Naive thymus-derived CD4-positive, alpha-beta T cell (primary cell): ENCODE data around the gene ANGEL1. TPM values are rescaled to one million over a fixed set of nuclear protein-coding genes. Genes with fewer than 3 reads are reported as not detected.

ENCODE experiments used
- ATAC-seq: fragments of 150-1000 bp; cut with Tn5 transposase; 2 replicates; pipeline ENCODE4 v1.10.0; 2021; ENCODE audit warnings: mild to moderate bottlenecking, moderate library complexity
- CTCF ChIA-PET: fragments of 350-600 bp; sonication (Branson Sonifier 250); formaldehyde crosslinking; loops from one replicate; lab custom pipeline; 2021; ENCODE audit warnings: antibody characterized with exemption; lab: Charles Lee
- POLR2A ChIA-PET: fragments of 350-600 bp; sonication (Branson Sonifier 250); formaldehyde crosslinking; loops from one replicate; lab custom pipeline; 2021; ENCODE audit warnings: antibody characterized with exemption, inconsistent platforms; lab: Charles Lee
- DNase-seq, 9 donors: peaks; one replicate each; pipeline versions ENCODE4 v3.0.0 to v3.0.0-alpha.2; 2020 to 2022; ENCODE audit warnings: mixed read lengths in 1 of 9
- H3K27ac ChIP-seq: one replicate; pipeline ENCODE4 v1.7.0; 2013; ENCODE audit warnings: mild to moderate bottlenecking, low read depth, low read length, moderate library complexity
- H3K27me3 ChIP-seq, 2 donors: one replicate each; pipeline ENCODE4 v1.7.0; 2013; ENCODE audit warnings: low read length in 2 of 2, mild to moderate bottlenecking in 2 of 2, moderate library complexity in 2 of 2; ENCODE audit not compliant: control insufficient read depth in 2 of 2, insufficient read depth in 2 of 2
- H3K36me3 ChIP-seq, 3 experiments: 1 replicate in 2 of 3; 2 replicates in 1 of 3; pipeline ENCODE4 v1.7.0; 2013; ENCODE audit warnings: low read length in 3 of 3, mild to moderate bottlenecking in 3 of 3, moderate library complexity in 1 of 3; ENCODE audit not compliant: insufficient read depth in 3 of 3, control insufficient read depth in 2 of 3
- H3K4me1 ChIP-seq, 2 donors: one replicate each; pipeline ENCODE4 v1.7.0; 2013; ENCODE audit warnings: low read length in 2 of 2, mild to moderate bottlenecking in 2 of 2, moderate library complexity in 1 of 2; ENCODE audit not compliant: control insufficient read depth in 2 of 2, insufficient read depth in 2 of 2
- H3K4me3 ChIP-seq: 2 replicates; pipeline ENCODE4 v1.7.0; 2013; ENCODE audit warnings: mild to moderate bottlenecking, low read length
- H3K9me3 ChIP-seq, 3 experiments: 1 replicate in 2 of 3; 2 replicates in 1 of 3; pipeline ENCODE4 v1.7.0; 2013; ENCODE audit warnings: low read length in 3 of 3; ENCODE audit not compliant: control insufficient read depth in 2 of 3
- H3K27ac Mint-ChIP-seq, 9 donors: one replicate each; pipeline ENCODE4 v1.8.0; 2020 to 2022; ENCODE audit warnings: mixed read lengths in 9 of 9, mild to moderate bottlenecking in 8 of 9, moderate library complexity in 5 of 9, inconsistent platforms in 2 of 9
- H3K27me3 Mint-ChIP-seq, 5 donors: one replicate each; pipeline ENCODE4 v1.8.0; 2021 to 2022; ENCODE audit warnings: mixed read lengths in 5 of 5, mild to moderate bottlenecking in 1 of 5
- H3K36me3 Mint-ChIP-seq, 5 donors: one replicate each; pipeline ENCODE4 v1.8.0; 2020 to 2022; ENCODE audit warnings: mixed read lengths in 5 of 5, mild to moderate bottlenecking in 3 of 5, inconsistent platforms in 1 of 5
- H3K4me1 Mint-ChIP-seq, 7 donors: one replicate each; pipeline ENCODE4 v1.8.0; 2020 to 2022; ENCODE audit warnings: mixed read lengths in 7 of 7, mild to moderate bottlenecking in 3 of 7, inconsistent platforms in 1 of 7
- H3K4me3 Mint-ChIP-seq, 10 donors: one replicate each; pipeline ENCODE4 v1.8.0; 2020 to 2022; ENCODE audit warnings: mild to moderate bottlenecking in 10 of 10, mixed read lengths in 10 of 10, moderate library complexity in 6 of 10, inconsistent platforms in 2 of 10
- H3K9me3 Mint-ChIP-seq, 11 donors: one replicate each; pipeline ENCODE4 v1.8.0; 2020 to 2022; ENCODE audit warnings: mixed read lengths in 11 of 11, mild to moderate bottlenecking in 4 of 11, inconsistent platforms in 1 of 11, moderate library complexity in 1 of 11
- intact Hi-C, 2 donors: fragments of 100-400 bp; cut with micrococcal nuclease; formaldehyde crosslinking; loops; one replicate each; pipeline ENCODE4 v1.15.1; 2023
- polyA plus RNA-seq, 2 donors: library from polyadenylated mRNA; unstranded; fragments of 300-500 nt; fragmentation: Illumina TruSeq; gene quantifications; one replicate each; pipeline ENCODE4 v1.2.3, GENCODE V29; 2021
- total RNA-seq, 6 experiments: library from RNA in 5 of 6; stranded (reverse) in 5 of 6; gene quantifications; 1 replicate in 5 of 6; 2 replicates in 1 of 6; pipeline ENCODE4 v1.2.3 and lab custom pipeline; 2021 to 2026

The ANGEL1 gene
- total and polyA plus RNA-seq, 7 experiments from 2014 or later = 14.5 to 37.6 (median 28.3) TPM

- H3K4me3 Mint-ChIP-seq = no peak overlapping the region
- no peak for DNase-seq
Measured at GRCh38 chr14:76756371-76756750, 56.3 kb downstream of the ANGEL1 start.

GRCh38 chr14:76755610-76756370 lies 56.9 kb downstream of the ANGEL1 start:
- POLR2A ChIA-PET = no interaction called here
- DNase-seq = no peak
- Mint-ChIP-seq H3K27me3 (peaks cover 7 to 34% (median 22%) of the 10 kb centered on the region in 5 donors), H3K9me3 (peaks cover 0 to 1% (median 0%) of the 10 kb centered on the region in 11 donors), H3K36me3 (no peaks in the 10 kb centered on the region), H3K27ac (no peak overlapping the region), H3K4me1 (peaks cover 0 to 3% (median 2%) of the 10 kb centered on the region in 7 donors), H3K4me3 (no peak overlapping the region)
- intact Hi-C loops = no loop called here
- ATAC-seq = no peak
- Histone ChIP-seq H3K4me1 (peaks cover 0 to 2% of the 10 kb centered on the region in 2 donors), H3K27me3 (peaks cover 0 to 1% of the 10 kb centered on the region in 2 donors), H3K36me3 (no peaks in the 10 kb centered on the region), H3K4me3 (no peak overlapping the region), H3K9me3 (no peaks in the 10 kb centered on the region), H3K27ac (no peak overlapping the region)
- CTCF ChIA-PET = interaction anchor here (0.6 kb wide), 1 partner anchor 27 kb away, joined by 3 read pairs; no protein-coding TSS in a partner anchor

More at GRCh38 chr14:76756371-76756750, 56.3 kb downstream of the ANGEL1 start:
- ATAC-seq = no peak
- Histone ChIP-seq H3K4me3 (no peak overlapping the region), H3K9me3 (no peaks in the 10 kb centered on the region), H3K36me3 (no peaks in the 10 kb centered on the region), H3K27ac (no peak overlapping the region), H3K4me1 (peaks cover 0 to 5% of the 10 kb centered on the region in 2 donors), H3K27me3 (peaks cover 0 to 5% of the 10 kb centered on the region in 2 donors)
- intact Hi-C loops = no loop called here
- CTCF ChIA-PET = interaction anchor here (0.6 kb wide), 1 partner anchor 27 kb away, joined by 3 read pairs; no protein-coding TSS in a partner anchor
- no peaks in the 10 kb centered on the region for H3K36me3 Mint-ChIP-seq
- H3K27me3 Mint-ChIP-seq = peaks cover 7 to 36% (median 22%) of the 10 kb centered on the region in 5 donors
- POLR2A ChIA-PET = no interaction called here
- no peak overlapping the region for H3K27ac Mint-ChIP-seq
- peaks cover 0 to 1% (median 0%) of the 10 kb centered on the region in 11 donors for H3K9me3 Mint-ChIP-seq
- H3K4me1 Mint-ChIP-seq = peaks cover 0 to 6% (median 4%) of the 10 kb centered on the region in 7 donors

DNA sequence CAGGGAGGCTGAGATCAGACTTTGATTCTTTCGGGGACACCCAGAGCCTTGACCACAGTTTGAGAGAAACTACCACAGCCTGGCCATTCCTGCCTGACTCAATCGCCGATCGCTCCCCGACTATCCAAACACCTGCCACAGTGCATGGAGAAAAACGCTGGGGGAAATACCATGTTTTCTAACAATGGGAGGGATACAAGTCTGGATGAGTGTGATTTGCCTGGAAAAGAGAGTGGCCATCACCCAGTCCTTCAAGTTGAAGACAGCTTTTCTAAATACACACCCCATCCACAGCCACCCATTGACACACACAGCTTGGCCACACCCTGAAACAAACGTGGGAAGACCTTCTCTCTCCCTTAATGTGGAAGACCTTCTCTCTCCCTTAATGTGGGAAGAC lies 58.1 kb downstream of the ANGEL1 start:
- H3K9me3 ChIP-seq = no peaks in the 10 kb centered on the region
- Mint-ChIP-seq H3K27me3 (peaks cover 7 to 25% (median 16%) of the 10 kb centered on the region in 5 donors), H3K4me1 (no peaks in the 10 kb centered on the region), H3K36me3 (no peaks in the 10 kb centered on the region), H3K27ac (no peak overlapping the region), H3K4me3 (no peak overlapping the region), H3K9me3 (peaks cover 0 to 1% (median 0%) of the 10 kb centered on the region in 11 donors)
- POLR2A ChIA-PET = no interaction called here
- no peaks in the 10 kb centered on the region for H3K4me1 ChIP-seq
- H3K27ac ChIP-seq = no peak overlapping the region
- ATAC-seq (no peak), DNase-seq (no peak)
- H3K36me3 ChIP-seq = no peaks in the 10 kb centered on the region
- no peaks in the 10 kb centered on the region for H3K27me3 ChIP-seq
- CTCF ChIA-PET = no interaction called here
- intact Hi-C loops = no loop called here
- H3K4me3 ChIP-seq = no peak overlapping the region

- DNase-seq (no peak), ATAC-seq (no peak)
- intact Hi-C loops = no loop called here
- H3K27me3 ChIP-seq = no peaks in the 10 kb centered on the region
- H3K27ac Mint-ChIP-seq = no peak overlapping the region
- H3K36me3 Mint-ChIP-seq = no peaks in the 10 kb centered on the region
- no peak overlapping the region for H3K27ac ChIP-seq
- no peaks in the 10 kb centered on the region for H3K4me1 ChIP-seq
- ChIA-PET POLR2A (no interaction called here), CTCF (no interaction called here)
- H3K4me3 ChIP-seq = no peak overlapping the region
- H3K9me3 ChIP-seq = no peaks in the 10 kb centered on the region
- H3K9me3 Mint-ChIP-seq = peaks cover 0 to 4% (median 0%) of the 10 kb centered on the region in 11 donors
- H3K4me1 Mint-ChIP-seq = no peaks in the 10 kb centered on the region
- H3K27me3 Mint-ChIP-seq = peaks cover 7 to 17% (median 12%) of the 10 kb centered on the region in 5 donors
- no peak overlapping the region for H3K4me3 Mint-ChIP-seq
- H3K36me3 ChIP-seq = no peaks in the 10 kb centered on the region
Measured at GRCh38 chr14:76753541-76754198, 59.0 kb downstream of the ANGEL1 start.

GRCh38 chr14:76752744-76753143 lies 59.9 kb downstream of the ANGEL1 start:
- H3K27me3 ChIP-seq = no peaks in the 10 kb centered on the region
- Mint-ChIP-seq H3K4me1 (no peaks in the 10 kb centered on the region), H3K9me3 (peaks cover 0 to 7% (median 0%) of the 10 kb centered on the region in 11 donors), H3K36me3 (no peaks in the 10 kb centered on the region), H3K27ac (no peak overlapping the region), H3K27me3 (peaks cover 0 to 10% (median 7%) of the 10 kb centered on the region in 5 donors), H3K4me3 (no peak overlapping the region)
- no peaks in the 10 kb centered on the region for H3K9me3 ChIP-seq
- H3K4me3 ChIP-seq = no peak overlapping the region
- intact Hi-C loops = no loop called here
- CTCF ChIA-PET = no interaction called here
- H3K27ac ChIP-seq = no peak overlapping the region
- POLR2A ChIA-PET = no interaction called here
- no peaks in the 10 kb centered on the region for H3K36me3 ChIP-seq
- ATAC-seq = no peak
- no peaks in the 10 kb centered on the region for H3K4me1 ChIP-seq
- no peak for DNase-seq

DNA sequence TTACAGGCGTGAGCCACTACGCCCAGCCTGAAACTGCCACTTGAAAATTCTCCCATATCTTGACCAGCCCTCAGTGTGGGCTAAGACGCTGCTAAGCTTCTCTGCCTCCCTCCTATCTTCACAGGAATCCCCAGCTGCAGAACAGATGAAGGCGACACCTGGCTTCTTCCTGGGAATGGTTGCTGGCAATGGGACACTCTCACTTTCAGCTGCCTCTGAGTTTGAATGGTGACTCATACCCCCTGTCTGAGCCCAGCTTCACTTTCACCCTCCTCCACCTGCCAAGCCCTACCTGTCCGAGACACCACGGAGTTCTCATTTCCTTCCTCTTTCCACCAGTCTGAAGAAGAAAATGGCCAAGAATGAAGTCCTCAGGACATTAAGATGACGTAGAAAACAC lies 69.7 kb downstream of the ANGEL1 start:
- DNase-seq (no peak), ATAC-seq (peak; percentile 50)
- ChIA-PET POLR2A (no interaction called here), CTCF (no interaction called here)
- H3K27ac ChIP-seq = no peak overlapping the region
- Mint-ChIP-seq H3K9me3 (peaks cover 0 to 52% (median 21%) of the 10 kb centered on the region in 11 donors), H3K36me3 (peaks cover 0 to 17% (median 7%) of the 10 kb centered on the region in 5 donors), H3K27me3 (peaks cover 8 to 45% (median 17%) of the 10 kb centered on the region in 5 donors), H3K4me3 (no peak overlapping the region), H3K27ac (no peak overlapping the region), H3K4me1 (peaks cover 0 to 3% (median 0%) of the 10 kb centered on the region in 7 donors)
- no peaks in the 10 kb centered on the region for H3K36me3 ChIP-seq
- intact Hi-C loops = no loop called here
- peaks cover 0 to 14% (median 0%) of the 10 kb centered on the region in 3 experiments for H3K9me3 ChIP-seq
- H3K4me3 ChIP-seq = no peak overlapping the region
- H3K4me1 ChIP-seq = no peaks in the 10 kb centered on the region
- peaks cover 0 to 3% of the 10 kb centered on the region in 2 donors for H3K27me3 ChIP-seq
